Right lobe of liver (tissue), 4 donors: Measurements from ENCODE around the gene LRRN1.

ENCODE experiments used
- POLR2A ChIP-seq: fragments of 450-650 bp; IDR thresholded peaks from one replicate; pipeline ENCODE4 v1.6.1; 2017; ENCODE audit warnings: antibody characterized with exemption, mild to moderate bottlenecking
- TF ChIP-seq, protein P1 (sequence below), 4 donors: fragments of 200-600 bp in 3 of 4; fragments of 450-650 bp in 1 of 4; IDR thresholded peaks; one replicate each; pipeline versions ENCODE4 v1.5.1 to v1.8.0; 2016 to 2022; ENCODE audit warnings: antibody characterized with exemption in 4 of 4, mild to moderate bottlenecking in 2 of 4
- donor health status: DM: no; HTN: no; CAD: no.
- donor health status: DM: no; HTN: no; CAD: no.
- donor health status: DM: no; HTN: yes; CAD: no.

DNA sequence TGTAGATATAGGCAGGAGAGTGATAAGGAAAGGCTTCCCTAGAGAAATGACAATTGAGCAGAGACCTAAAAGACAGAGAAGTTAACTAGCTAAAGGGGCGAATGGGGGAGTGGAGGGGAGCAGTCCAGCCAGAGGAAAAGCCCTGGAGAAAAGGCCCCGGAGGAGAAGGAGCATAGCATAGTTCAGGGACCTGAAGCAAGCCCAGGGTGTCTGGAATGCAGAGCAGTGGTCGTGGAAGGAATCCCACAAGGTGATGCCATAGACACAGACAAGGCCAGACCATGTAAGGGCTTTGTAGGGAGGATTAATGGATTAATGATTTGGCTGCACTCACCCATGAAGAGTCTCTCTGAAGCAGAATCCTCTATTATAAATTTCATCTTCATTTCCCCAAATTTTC, 45.8 kb upstream of the LRRN1 start:
- TF ChIP-seq, protein P1, sequence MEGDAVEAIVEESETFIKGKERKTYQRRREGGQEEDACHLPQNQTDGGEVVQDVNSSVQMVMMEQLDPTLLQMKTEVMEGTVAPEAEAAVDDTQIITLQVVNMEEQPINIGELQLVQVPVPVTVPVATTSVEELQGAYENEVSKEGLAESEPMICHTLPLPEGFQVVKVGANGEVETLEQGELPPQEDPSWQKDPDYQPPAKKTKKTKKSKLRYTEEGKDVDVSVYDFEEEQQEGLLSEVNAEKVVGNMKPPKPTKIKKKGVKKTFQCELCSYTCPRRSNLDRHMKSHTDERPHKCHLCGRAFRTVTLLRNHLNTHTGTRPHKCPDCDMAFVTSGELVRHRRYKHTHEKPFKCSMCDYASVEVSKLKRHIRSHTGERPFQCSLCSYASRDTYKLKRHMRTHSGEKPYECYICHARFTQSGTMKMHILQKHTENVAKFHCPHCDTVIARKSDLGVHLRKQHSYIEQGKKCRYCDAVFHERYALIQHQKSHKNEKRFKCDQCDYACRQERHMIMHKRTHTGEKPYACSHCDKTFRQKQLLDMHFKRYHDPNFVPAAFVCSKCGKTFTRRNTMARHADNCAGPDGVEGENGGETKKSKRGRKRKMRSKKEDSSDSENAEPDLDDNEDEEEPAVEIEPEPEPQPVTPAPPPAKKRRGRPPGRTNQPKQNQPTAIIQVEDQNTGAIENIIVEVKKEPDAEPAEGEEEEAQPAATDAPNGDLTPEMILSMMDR (IDR thresholded peaks at IDR 0.05), result no peak
- TF ChIP-seq POLR2A, result no peak
